ENCODE data around the gene MSL1.

The MSL1 gene

GRCh38 chr17:40104594-40105486 lies 16.9 kb upstream of the MSL1 start:
- DNase-seq (ENCODE audit: low read depth in 2 of 2), result no peak

GRCh38 chr17:40105861-40106759 lies 15.7 kb upstream of the MSL1 start:
- no peak for DNase-seq (ENCODE audit: low read depth in 2 of 2)

- no peak for DNase-seq (ENCODE audit: low read depth in 2 of 2)
Measured at GRCh38 chr17:40106760-40107521, 14.8 kb upstream of the MSL1 start.

GRCh38 chr17:40107522-40108174 lies 14.1 kb upstream of the MSL1 start:
- DNase-seq (ENCODE audit: low read depth in 2 of 2), result no peak

DNA sequence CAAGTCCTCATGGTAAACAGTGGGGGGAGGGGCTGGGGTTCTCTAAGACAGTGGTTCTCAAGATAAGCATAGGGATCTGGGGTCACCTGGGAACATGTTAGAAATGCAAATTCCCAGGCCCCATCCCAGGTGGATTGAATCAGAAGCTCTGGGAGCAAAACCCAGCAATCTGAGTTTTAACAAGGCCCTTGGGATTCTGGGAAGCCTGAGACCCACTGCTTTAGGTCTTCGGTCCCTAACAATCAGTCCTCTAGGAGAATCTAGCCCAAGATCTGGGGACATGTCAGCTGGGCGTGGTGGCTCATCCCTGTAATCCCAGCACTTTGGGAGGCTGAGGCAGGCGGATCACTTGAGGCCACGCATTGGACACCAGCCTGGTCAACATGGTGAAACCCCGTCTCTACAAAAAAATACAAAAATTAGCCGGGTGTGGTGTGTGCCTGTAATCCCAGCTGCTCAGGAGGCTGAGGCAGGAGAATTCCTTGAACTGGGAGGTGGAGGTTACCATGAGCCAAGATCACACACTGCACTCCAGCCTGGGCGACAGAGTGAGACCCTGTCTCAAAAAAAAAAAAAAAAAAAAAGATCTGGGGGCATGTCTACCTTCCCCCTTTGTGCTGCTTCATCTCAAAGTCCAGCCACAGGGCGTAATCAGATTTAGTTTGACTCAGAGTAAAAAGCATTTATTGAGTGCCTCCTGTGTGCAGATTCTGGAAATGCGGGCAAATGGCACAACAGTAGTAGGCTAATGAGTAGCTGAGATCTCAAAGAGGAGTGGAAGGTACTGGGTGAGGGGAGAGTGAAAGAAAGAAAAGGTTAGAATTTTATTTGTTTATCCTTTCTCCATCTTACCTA lies 12.6 kb upstream of the MSL1 start:
- no peak for DNase-seq (ENCODE audit: low read depth in 2 of 2)

- no peak for DNase-seq (ENCODE audit: low read depth in 2 of 2)
Measured at GRCh38 chr17:40110026-40110845, 11.5 kb upstream of the MSL1 start.

DNA sequence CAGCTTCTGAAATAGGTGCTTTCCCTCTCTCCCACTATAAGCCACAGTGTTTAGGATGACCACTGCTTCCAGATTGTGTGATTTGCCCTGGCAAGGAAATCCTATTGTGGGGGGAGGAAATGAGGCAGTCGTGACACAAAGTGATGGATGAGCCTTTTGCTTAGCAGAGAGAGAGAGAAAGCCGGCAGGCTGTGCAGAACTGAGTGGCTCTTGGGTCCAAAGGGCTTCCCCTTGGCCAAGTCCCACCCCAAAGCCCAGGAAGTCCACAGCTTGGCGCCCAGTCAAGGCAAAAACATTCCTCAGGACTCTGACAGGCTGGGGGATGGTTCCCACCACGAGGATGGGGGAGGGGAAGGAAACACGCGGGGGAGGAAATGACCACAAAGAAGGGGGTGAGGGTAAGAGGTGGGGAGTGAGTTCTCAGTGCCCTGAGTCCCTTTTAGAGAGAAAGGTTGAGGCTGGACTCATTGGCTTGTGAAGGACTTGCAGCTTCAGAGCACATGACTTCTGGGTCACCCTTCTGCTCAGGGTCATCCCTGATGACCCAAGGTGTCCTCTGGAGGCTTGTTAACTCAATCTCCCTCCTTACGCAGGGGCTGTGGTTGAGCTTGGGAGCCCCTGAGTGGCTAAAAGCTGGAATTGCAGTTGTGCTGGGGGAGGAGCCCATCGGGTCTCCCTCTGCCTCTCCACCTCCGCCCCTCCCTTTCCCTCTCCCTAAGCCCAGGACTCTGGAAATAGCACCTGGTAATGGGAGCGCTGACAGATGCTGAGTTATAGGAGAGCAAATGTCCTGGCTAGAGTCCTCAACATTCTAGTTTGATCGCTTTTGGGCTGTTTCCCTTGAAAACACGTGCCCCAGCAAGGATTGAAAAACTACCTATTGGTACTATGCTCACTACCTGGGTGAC lies 10.3 kb upstream of the MSL1 start:
- peak in 1 of 2 donors; percentile 66 for DNase-seq (ENCODE audit: low read depth in 2 of 2)

- no peak for DNase-seq (ENCODE audit: low read depth in 2 of 2)
Measured at GRCh38 chr17:40112191-40112711, 9.5 kb upstream of the MSL1 start.

GRCh38 chr17:40112718-40113109 lies 9.1 kb upstream of the MSL1 start:
- no peak for DNase-seq (ENCODE audit: low read depth in 2 of 2)

GRCh38 chr17:40113110-40113906 lies 8.5 kb upstream of the MSL1 start:
- peak; percentile 90 for DNase-seq (ENCODE audit: low read depth in 2 of 2)

- no peak for DNase-seq (ENCODE audit: low read depth in 2 of 2)
Measured at GRCh38 chr17:40113907-40114245, 7.9 kb upstream of the MSL1 start.

- no peak for DNase-seq (ENCODE audit: low read depth in 2 of 2)
Measured at GRCh38 chr17:40115101-40115436, 6.7 kb upstream of the MSL1 start.

DNA sequence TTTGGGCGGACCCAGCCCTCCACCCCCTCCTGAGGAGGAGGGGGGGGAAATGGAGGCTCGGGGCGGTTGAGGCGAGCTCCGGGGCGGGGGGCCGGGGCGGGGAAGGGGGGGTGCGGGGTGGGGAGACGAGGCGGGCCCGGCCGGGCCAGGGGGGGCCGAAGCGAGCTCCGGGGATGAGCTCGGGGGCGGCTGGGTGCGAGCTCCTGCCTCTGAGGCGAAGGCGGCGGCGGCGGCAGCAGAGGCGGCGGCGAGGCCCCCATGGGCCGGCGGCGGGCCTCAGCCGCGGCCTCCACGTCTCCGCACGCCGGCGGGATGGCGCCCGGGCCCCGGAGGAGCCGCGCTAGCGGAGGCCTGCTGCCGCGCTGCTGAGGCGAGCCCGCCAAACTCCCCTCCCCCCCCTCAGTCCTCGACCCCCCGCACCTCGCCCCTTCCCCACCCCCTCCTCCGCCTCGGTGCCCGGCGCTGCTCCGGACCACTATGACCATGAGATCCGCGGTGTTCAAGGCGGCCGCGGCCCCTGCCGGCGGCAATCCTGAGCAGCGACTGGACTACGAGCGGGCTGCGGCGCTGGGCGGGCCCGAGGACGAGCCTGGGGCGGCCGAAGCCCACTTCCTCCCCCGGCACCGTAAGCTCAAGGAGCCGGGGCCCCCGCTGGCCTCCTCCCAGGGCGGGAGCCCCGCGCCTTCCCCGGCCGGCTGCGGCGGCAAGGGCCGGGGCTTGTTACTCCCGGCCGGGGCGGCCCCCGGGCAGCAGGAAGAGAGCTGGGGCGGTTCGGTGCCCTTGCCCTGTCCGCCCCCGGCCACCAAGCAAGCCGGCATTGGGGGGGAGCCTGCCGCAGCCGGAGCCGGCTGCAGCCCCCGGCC lies 596 bp downstream of the MSL1 start:
- DNase-seq (ENCODE audit: low read depth in 2 of 2), result no peak

GRCh38 chr17:40122999-40123810 lies 1.4 kb downstream of the MSL1 start:
- DNase-seq (ENCODE audit: low read depth in 2 of 2), result no peak

DNA sequence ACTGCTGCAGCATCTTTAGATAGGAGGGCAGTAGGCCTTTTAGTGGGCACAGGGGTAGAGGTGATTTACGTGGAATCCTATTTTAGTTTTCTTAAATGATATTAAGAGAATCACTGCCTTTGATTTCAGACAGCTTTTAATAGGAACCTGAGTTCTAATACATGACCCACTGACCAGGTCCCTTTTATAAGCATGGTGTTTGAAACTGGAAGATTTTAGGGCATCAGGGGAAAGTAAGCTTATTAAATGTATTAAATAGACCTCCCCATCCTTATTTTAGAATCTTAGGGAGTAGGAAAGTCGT lies 2.0 kb downstream of the MSL1 start:
- DNase-seq (ENCODE audit: low read depth in 2 of 2), result no peak

All from stimulated activated CD4-positive, alpha-beta T cell treated with anti-CD3 and anti-CD28 coated beads, Interleukin-15, amount 100 ng/mL, for 48 hours (primary cell).